ENCODE measurements around the gene FAM149A.
A peak's percentile ranks its signal among the peaks of the same experiment; 100 is the strongest.

Gene FAM149A

DNA sequence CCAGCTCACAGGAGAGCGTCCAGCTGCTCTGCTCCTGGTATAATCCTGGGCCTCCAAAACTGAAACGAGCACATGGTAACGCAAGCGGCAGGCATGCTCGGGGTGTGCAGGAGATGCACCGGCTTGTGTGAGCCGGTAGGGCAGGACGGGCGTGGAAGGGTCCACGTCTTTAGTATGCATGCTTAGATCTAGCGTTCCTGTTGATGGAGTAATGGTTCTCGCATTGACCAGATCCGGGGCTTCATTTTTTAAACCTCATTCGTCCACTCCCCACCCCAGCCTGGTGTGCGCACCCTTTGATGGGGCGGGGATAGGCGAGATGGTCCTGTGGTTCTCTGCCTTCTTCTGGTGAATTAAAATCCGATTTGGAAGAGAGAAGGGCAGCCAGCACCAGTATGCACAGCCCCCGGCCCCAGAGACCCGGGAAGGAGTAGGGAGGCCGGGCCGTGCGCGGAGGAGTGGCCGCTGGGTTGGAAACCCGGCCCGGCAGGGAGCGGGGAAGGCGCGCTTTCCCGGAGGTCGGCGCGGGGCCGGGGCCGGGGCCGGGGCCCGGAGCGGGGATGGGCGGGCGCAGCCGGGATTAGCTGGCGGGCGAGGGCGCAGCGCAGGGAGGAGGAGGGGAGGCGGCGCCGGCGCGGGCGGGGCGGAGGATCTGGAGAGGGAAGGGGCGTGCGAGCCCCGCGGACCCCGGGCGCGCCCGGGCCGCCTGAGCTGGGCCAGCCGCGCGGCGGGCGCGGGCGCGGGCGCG, 39.9 kb downstream of the FAM149A start:
- DNase-seq (ENCODE audit: low read depth), result no peak
- H3K4me3 ChIP-seq (ENCODE audit: low read depth, low read length), result no peak overlapping the region
- TF ChIP-seq, protein P1, sequence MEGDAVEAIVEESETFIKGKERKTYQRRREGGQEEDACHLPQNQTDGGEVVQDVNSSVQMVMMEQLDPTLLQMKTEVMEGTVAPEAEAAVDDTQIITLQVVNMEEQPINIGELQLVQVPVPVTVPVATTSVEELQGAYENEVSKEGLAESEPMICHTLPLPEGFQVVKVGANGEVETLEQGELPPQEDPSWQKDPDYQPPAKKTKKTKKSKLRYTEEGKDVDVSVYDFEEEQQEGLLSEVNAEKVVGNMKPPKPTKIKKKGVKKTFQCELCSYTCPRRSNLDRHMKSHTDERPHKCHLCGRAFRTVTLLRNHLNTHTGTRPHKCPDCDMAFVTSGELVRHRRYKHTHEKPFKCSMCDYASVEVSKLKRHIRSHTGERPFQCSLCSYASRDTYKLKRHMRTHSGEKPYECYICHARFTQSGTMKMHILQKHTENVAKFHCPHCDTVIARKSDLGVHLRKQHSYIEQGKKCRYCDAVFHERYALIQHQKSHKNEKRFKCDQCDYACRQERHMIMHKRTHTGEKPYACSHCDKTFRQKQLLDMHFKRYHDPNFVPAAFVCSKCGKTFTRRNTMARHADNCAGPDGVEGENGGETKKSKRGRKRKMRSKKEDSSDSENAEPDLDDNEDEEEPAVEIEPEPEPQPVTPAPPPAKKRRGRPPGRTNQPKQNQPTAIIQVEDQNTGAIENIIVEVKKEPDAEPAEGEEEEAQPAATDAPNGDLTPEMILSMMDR (IDR thresholded peaks at IDR 0.05; ENCODE audit: low read depth, low read length), result no peak
- TF ChIP-seq POLR2A (IDR thresholded peaks at IDR 0.05; ENCODE audit: extremely low read depth, insufficient read length) (no peak), MYC (IDR thresholded peaks at IDR 0.05; ENCODE audit: low read depth, low read length) (no peak)
- TF ChIP-seq, protein P2, sequence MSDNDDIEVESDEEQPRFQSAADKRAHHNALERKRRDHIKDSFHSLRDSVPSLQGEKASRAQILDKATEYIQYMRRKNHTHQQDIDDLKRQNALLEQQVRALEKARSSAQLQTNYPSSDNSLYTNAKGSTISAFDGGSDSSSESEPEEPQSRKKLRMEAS (IDR thresholded peaks at IDR 0.05; ENCODE audit: low read depth, low read length), result no peak

DNA sequence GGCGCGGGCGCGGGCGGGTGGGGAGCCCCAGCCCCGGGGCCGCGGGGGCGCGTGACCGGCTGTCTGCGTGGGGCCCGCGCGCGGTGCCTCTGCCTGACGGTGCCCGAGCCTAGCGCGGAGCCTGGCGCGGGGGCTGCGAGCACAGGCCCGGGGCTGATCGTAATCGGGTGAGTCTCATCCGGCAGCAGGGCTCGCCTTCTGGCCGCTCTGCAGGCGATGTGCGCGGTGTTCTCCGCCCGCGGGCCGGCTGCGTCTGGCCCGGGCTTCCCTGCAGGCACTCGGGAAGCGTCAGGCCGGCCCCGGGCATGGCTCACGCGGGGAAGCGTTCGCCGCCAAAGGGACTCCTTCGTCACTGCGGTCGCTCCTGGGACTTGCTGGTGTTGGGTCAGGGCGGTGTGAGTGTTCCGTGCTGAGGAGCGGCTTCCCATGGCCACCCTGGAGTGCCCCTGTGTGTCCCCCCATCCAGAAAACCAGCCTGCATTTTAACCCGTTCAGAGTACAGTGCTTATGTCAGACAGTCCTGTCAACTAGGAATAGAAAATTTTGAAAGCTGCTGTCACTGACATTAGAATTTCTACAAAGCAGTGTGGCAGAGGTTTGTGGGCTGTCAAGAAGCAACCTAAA, 40.6 kb downstream of the FAM149A start:
- DNase-seq (ENCODE audit: low read depth), result no peak
- no peak overlapping the region for H3K4me3 ChIP-seq (ENCODE audit: low read depth, low read length)
- TF ChIP-seq, protein P1 (IDR thresholded peaks at IDR 0.05; ENCODE audit: low read depth, low read length), result no peak
- TF ChIP-seq MYC (IDR thresholded peaks at IDR 0.05; ENCODE audit: low read depth, low read length) (no peak), POLR2A (IDR thresholded peaks at IDR 0.05; ENCODE audit: extremely low read depth, insufficient read length) (no peak)
- TF ChIP-seq, protein P2 (IDR thresholded peaks at IDR 0.05; ENCODE audit: low read depth, low read length), result no peak

DNA sequence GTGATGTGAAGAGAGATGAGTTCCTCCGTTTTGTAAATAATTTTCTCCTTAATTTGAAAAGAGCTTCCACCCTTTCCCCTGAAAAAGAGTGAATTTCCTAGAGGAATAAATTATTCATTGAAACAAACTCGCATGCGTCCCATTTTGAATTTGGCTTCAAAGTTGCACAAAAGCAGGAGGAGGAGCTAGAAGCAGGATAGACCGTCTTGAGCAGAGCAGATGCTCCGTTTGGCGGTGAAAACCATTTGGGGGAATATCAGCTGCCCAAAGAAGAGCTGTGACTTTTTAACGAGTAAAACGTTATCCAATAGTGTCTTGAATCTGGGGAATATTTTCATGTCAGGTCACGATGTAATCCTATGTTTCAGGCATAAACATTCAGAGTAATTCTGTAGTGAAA, 42.0 kb downstream of the FAM149A start:
- no peak for DNase-seq (ENCODE audit: low read depth)
- no peak for TF ChIP-seq POLR2A (IDR thresholded peaks at IDR 0.05; ENCODE audit: extremely low read depth, insufficient read length)
- TF ChIP-seq, protein P1 (IDR thresholded peaks at IDR 0.05; ENCODE audit: low read depth, low read length), result no peak
- TF ChIP-seq MYC (IDR thresholded peaks at IDR 0.05; ENCODE audit: low read depth, low read length), result no peak
- TF ChIP-seq, protein P2 (IDR thresholded peaks at IDR 0.05; ENCODE audit: low read depth, low read length), result no peak
- H3K4me3 ChIP-seq (ENCODE audit: low read depth, low read length), result no peak overlapping the region

DNA sequence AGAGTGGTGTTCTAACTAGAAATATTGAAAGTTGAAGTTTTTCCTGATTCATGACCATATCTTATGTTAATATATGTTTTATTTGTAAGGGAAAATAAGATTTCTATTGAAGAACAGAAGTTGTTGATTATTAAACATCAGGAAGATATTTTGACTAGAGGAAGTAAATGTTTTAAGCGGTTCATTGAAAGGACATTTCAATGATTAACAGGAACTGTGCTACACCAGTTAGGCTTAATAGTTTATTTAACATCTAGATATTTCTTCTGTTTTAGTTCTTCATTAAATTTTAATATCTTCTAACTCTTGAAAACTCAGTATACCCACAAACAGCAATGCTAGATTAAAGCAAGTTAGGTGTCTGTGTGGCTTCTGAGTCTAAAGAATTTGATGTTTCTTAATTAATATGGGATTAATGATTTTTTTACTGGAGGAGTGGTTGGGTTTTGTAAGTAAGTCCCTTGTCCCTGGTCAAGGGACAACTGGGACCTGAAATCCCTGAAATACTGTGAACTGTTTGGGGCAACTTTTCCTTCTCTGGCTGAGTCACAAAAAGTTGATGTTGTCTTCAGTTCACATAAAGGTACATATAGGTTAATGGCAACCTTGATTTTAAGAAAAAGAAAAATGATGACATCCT, 44.0 kb downstream of the FAM149A start:
- DNase-seq (ENCODE audit: low read depth), result no peak
- TF ChIP-seq, protein P1 (IDR thresholded peaks at IDR 0.05; ENCODE audit: low read depth, low read length), result no peak
- TF ChIP-seq, protein P2 (IDR thresholded peaks at IDR 0.05; ENCODE audit: low read depth, low read length), result no peak
- no peak for TF ChIP-seq MYC (IDR thresholded peaks at IDR 0.05; ENCODE audit: low read depth, low read length)
- no peak for TF ChIP-seq POLR2A (IDR thresholded peaks at IDR 0.05; ENCODE audit: extremely low read depth, insufficient read length)
- no peak overlapping the region for H3K4me3 ChIP-seq (ENCODE audit: low read depth, low read length)

DNA sequence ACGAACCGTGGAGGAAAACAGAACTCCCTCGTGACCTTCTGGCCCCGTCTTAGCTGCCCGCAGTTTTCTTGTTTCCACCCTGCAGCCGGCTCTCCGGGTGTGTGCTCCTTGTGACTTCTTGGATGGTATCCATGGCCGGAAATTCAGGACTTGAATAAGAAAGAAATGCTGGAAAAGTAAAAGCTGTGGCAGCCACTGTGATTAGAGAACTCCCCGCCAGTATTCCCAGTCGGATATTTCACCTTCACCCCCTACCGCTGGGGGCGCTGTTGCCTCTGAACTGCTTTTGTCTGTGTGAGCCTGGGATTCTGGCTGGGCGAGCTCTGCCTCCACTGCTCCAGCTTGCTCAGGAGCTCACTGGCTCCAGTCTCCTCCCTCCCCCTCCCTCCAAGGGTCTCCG, 45.4 kb downstream of the FAM149A start:
- no peak overlapping the region for H3K4me3 ChIP-seq (ENCODE audit: low read depth, low read length)
- peak; percentile 37 for DNase-seq (ENCODE audit: low read depth)
- TF ChIP-seq, protein P1 (IDR thresholded peaks at IDR 0.05; ENCODE audit: low read depth, low read length), result peak; percentile 59
- no peak for TF ChIP-seq MYC (IDR thresholded peaks at IDR 0.05; ENCODE audit: low read depth, low read length)
